ENCODE measurements around the gene FHIP1A. TPM values are rescaled to one million over a fixed set of nuclear protein-coding genes. Genes with fewer than 3 reads are reported as not detected.

Gene FHIP1A
- 0.13 and 0.16 TPM in 2 replicates for total RNA-seq

GRCh38 chr4:151408630-151409469 lies at the start of gene FHIP1A:
Gene FHIP1A (plus strand): TSS chr4:151409176. CDS start chr4:151566260, 157,084 bp downstream.

Other genes starting within 250 kb of the FHIP1A start
- not detected in 2 replicates for gene PRSS48, start 132.0 kb upstream of the FHIP1A start, total RNA-seq
- gene SH3D19, start 83.6 kb upstream of the FHIP1A start, total RNA-seq, result 31.4 and 59.7 TPM in 2 replicates

Measured in bladder microvascular endothelial cell (primary cell).